Measurements from ENCODE around the gene NPY2R.

Gene NPY2R

GRCh38 chr4:155208258-155209054, at the start of gene NPY2R:
Gene NPY2R, plus strand, starts transcription at chr4:155208636. Its CDS starts 5,304 bp downstream, at chr4:155213940.
- DNase-seq (ENCODE audit: low spot score), result peak; percentile 82

- no peak for DNase-seq (ENCODE audit: low spot score)
Measured at GRCh38 chr4:155161357-155161756, 47.1 kb upstream of the NPY2R start.

GRCh38 chr4:155164718-155165117, 43.7 kb upstream of the NPY2R start:
- no peak for DNase-seq (ENCODE audit: low spot score)

GRCh38 chr4:155170569-155170968, 37.9 kb upstream of the NPY2R start:
- no peak for DNase-seq (ENCODE audit: low spot score)

GRCh38 chr4:155173371-155173770, 35.1 kb upstream of the NPY2R start:
- DNase-seq (ENCODE audit: low spot score), result no peak

GRCh38 chr4:155174668-155175067, 33.8 kb upstream of the NPY2R start:
- no peak for DNase-seq (ENCODE audit: low spot score)

GRCh38 chr4:155179216-155179615, 29.2 kb upstream of the NPY2R start:
- no peak for DNase-seq (ENCODE audit: low spot score)

- DNase-seq (ENCODE audit: low spot score), result no peak
Measured at GRCh38 chr4:155186972-155187371, 21.5 kb upstream of the NPY2R start.

GRCh38 chr4:155187989-155188388, 20.4 kb upstream of the NPY2R start:
- no peak for DNase-seq (ENCODE audit: low spot score)

GRCh38 chr4:155190099-155190498, 18.3 kb upstream of the NPY2R start:
- DNase-seq (ENCODE audit: low spot score), result no peak

- no peak for DNase-seq (ENCODE audit: low spot score)
Measured at GRCh38 chr4:155197757-155198156, 10.7 kb upstream of the NPY2R start.

GRCh38 chr4:155207534-155208257, 740 bp upstream of the NPY2R start:
- DNase-seq (ENCODE audit: low spot score), result peak; percentile 73

GRCh38 chr4:155220025-155220424, 11.6 kb downstream of the NPY2R start:
- no peak for DNase-seq (ENCODE audit: low spot score)

GRCh38 chr4:155227131-155227530, 18.7 kb downstream of the NPY2R start:
- no peak for DNase-seq (ENCODE audit: low spot score)

- no peak for DNase-seq (ENCODE audit: low spot score)
Measured at GRCh38 chr4:155228713-155229112, 20.3 kb downstream of the NPY2R start.

- DNase-seq (ENCODE audit: low spot score), result no peak
Measured at GRCh38 chr4:155232432-155232831, 24.0 kb downstream of the NPY2R start.

GRCh38 chr4:155234206-155234605, 25.8 kb downstream of the NPY2R start:
- no peak for DNase-seq (ENCODE audit: low spot score)

GRCh38 chr4:155237567-155237966, 29.1 kb downstream of the NPY2R start:
- no peak for DNase-seq (ENCODE audit: low spot score)

- DNase-seq (ENCODE audit: low spot score), result no peak
Measured at GRCh38 chr4:155241225-155241624, 32.8 kb downstream of the NPY2R start.

- no peak for DNase-seq (ENCODE audit: low spot score)
Measured at GRCh38 chr4:155241664-155242063, 33.2 kb downstream of the NPY2R start.

- no peak for DNase-seq (ENCODE audit: low spot score)
Measured at GRCh38 chr4:155245105-155245504, 36.7 kb downstream of the NPY2R start.

GRCh38 chr4:155248002-155248896, 39.8 kb downstream of the NPY2R start:
- DNase-seq (ENCODE audit: low spot score), result no peak

All from ecto neural progenitor cell (in vitro differentiated cells).